SK-N-SH (cell line): ENCODE results near the gene EFCAB11. TPM values are rescaled to one million over a fixed set of nuclear protein-coding genes. Genes with fewer than 3 reads are reported as not detected.

ENCODE experiments used
- CTCF ChIA-PET: fragments of 300-600, 350-600 bp; formaldehyde crosslinking; extraction: SDS; loops from one replicate; lab custom pipeline; 2021; lab: Yijun Ruan, JAX
- POLR2A ChIA-PET: fragments of 350-600 bp; sonication (Branson Sonifier 250); formaldehyde crosslinking; extraction: SDS; loops from one replicate; lab custom pipeline; 2020; ENCODE audit warnings: antibody characterized with exemption, inconsistent platforms; lab: Yijun Ruan, JAX
- DNase-seq: peaks from one replicate; pipeline ENCODE4 v3.0.0; 2012
- H2AFZ ChIP-seq: fragments of 200-600 bp; sonication (generic); 2 replicates; pipeline ENCODE4 v1.8.1; 2016; ENCODE audit warnings: antibody characterized with exemption, mild to moderate bottlenecking, low read depth
- H3F3A ChIP-seq: fragments of 200-600 bp; sonication (generic); replicated peaks from 2 replicates; pipeline ENCODE3; 2016; ENCODE audit warnings: antibody characterized with exemption, mild to moderate bottlenecking; ENCODE audit not compliant: insufficient read depth
- H3K27ac ChIP-seq, 2 experiments: fragments of 200-500 bp in 1 of 2; fragments of 200-600 bp in 1 of 2; sonication (Bioruptor generic) in 1 of 2; sonication (generic), shearing (Covaris generic) in 1 of 2; 2 replicates each; pipeline versions ENCODE4 v1.5.1 to v1.6.1; 2014 to 2016; ENCODE audit warnings: low read depth in 2 of 2, inconsistent platforms in 1 of 2, low read length in 1 of 2, mild to moderate bottlenecking in 1 of 2, mixed read lengths in 1 of 2
- H3K27me3 ChIP-seq: fragments of 200-600 bp; sonication (generic), shearing (Covaris generic); 2 replicates; pipeline ENCODE4 v1.6.1; 2016; ENCODE audit warnings: mixed run types; ENCODE audit not compliant: insufficient read depth
- H3K36me3 ChIP-seq, 2 experiments: fragments of 200-500 bp in 1 of 2; fragments of 200-600 bp in 1 of 2; sonication (Bioruptor generic) in 1 of 2; sonication (generic) in 1 of 2; replicated peaks in 1 of 2; 2 replicates each; pipeline versions ENCODE3 to v1.5.1; 2014 to 2016; ENCODE audit warnings: low read length in 1 of 2, mild to moderate bottlenecking in 1 of 2; ENCODE audit not compliant: insufficient read depth in 2 of 2, control insufficient read depth in 1 of 2
- H3K4me1 ChIP-seq, 2 experiments: fragments of 200-500 bp in 1 of 2; fragments of 200-600 bp in 1 of 2; sonication (Bioruptor generic) in 1 of 2; sonication (generic), shearing (Covaris generic) in 1 of 2; 2 replicates each; pipeline versions ENCODE4 v1.5.1 to v1.6.1; 2014 to 2016; ENCODE audit warnings: low read depth in 1 of 2, low read length in 1 of 2, mixed run types in 1 of 2; ENCODE audit not compliant: insufficient read depth in 2 of 2, control insufficient read depth in 1 of 2
- H3K4me2 ChIP-seq: fragments of 200-600 bp; sonication (generic), shearing (Covaris generic); 2 replicates; pipeline ENCODE4 v1.6.1; 2017; ENCODE audit warnings: mixed run types
- H3K4me3 ChIP-seq, 2 experiments: fragments of 200-500 bp in 1 of 2; fragments of 200-600 bp in 1 of 2; sonication (Bioruptor generic) in 1 of 2; sonication (generic), shearing (Covaris generic) in 1 of 2; 2 replicates each; pipeline versions ENCODE4 v1.5.1 to v1.8.1; 2014 to 2016; ENCODE audit warnings: low read depth in 2 of 2, inconsistent platforms in 1 of 2, low read length in 1 of 2, mild to moderate bottlenecking in 1 of 2, mixed read lengths in 1 of 2, moderate library complexity in 1 of 2
- H3K79me2 ChIP-seq: fragments of 200-600 bp; sonication (generic); 2 replicates; pipeline ENCODE4 v1.8.1; 2017; ENCODE audit warnings: mild to moderate bottlenecking; ENCODE audit not compliant: insufficient read depth
- H3K9ac ChIP-seq: fragments of 200-600 bp; sonication (generic); 2 replicates; pipeline ENCODE4 v1.6.1; 2017; ENCODE audit warnings: mixed run types
- H3K9me2 ChIP-seq: fragments of 200-600 bp; sonication (generic); 2 replicates; pipeline ENCODE4 v1.6.1; 2017; ENCODE audit warnings: mixed run types
- H3K9me3 ChIP-seq: fragments of 200-600 bp; sonication (generic); 2 replicates; pipeline ENCODE4 v1.6.1; 2017; ENCODE audit warnings: mixed run types, mild to moderate bottlenecking, moderate library complexity
- H4K20me1 ChIP-seq: fragments of 200-600 bp; sonication (generic); 2 replicates; pipeline ENCODE4 v1.6.1; 2017; ENCODE audit warnings: mild to moderate bottlenecking, mixed run types; ENCODE audit not compliant: insufficient read depth
- CTCF ChIP-seq: fragments of 200-600 bp; sonication (generic); IDR thresholded peaks from 2 replicates; pipeline ENCODE4 v1.6.1; 2017; ENCODE audit warnings: antibody characterized with exemption, mild to moderate bottlenecking, moderate library complexity
- EP300 ChIP-seq, 2 experiments: IDR thresholded peaks; 2 replicates each; pipeline versions ENCODE4 v1.4.0 to v1.6.1; 2012; ENCODE audit warnings: borderline replicate concordance in 1 of 2, low read depth in 1 of 2, low read length in 1 of 2
- FOSL2 ChIP-seq: IDR thresholded peaks from 2 replicates; pipeline ENCODE4 v1.4.0; 2012; ENCODE audit warnings: low read depth, mild to moderate bottlenecking, moderate library complexity, borderline replicate concordance
- FOXJ3 ChIP-seq: sonication (generic); formaldehyde crosslinking; IDR thresholded peaks from 2 replicates; pipeline ENCODE4 v1.5.1; 2020; ENCODE audit warnings: mild to moderate bottlenecking, missing genetic modification reagents
- GABPA ChIP-seq: IDR thresholded peaks from 2 replicates; pipeline ENCODE4 v1.4.0; 2012; ENCODE audit warnings: low read depth, mild to moderate bottlenecking
- IRF3 ChIP-seq: fragments of 150-350 bp; IDR thresholded peaks from 2 replicates; pipeline ENCODE4 v1.6.1; 2016; ENCODE audit warnings: mild to moderate bottlenecking, low read depth, low read length
- JUND ChIP-seq: IDR thresholded peaks from 2 replicates; pipeline ENCODE4 v1.4.0; 2012
- MAX ChIP-seq: IDR thresholded peaks from 2 replicates; pipeline ENCODE4 v1.4.0; 2012; ENCODE audit warnings: low read depth
- MEF2A ChIP-seq: IDR thresholded peaks from 2 replicates; pipeline ENCODE4 v1.4.0; 2012; ENCODE audit warnings: low read depth, borderline replicate concordance
- MXI1 ChIP-seq: IDR thresholded peaks from 2 replicates; pipeline ENCODE4 v1.6.1; 2012; ENCODE audit warnings: mild to moderate bottlenecking, low read depth, low read length, improper control_type of control experiment
- NRF1 ChIP-seq: IDR thresholded peaks from 2 replicates; pipeline ENCODE4 v1.6.1; 2012; ENCODE audit warnings: low read depth, mild to moderate bottlenecking, low read length
- REST ChIP-seq: IDR thresholded peaks from 2 replicates; pipeline ENCODE4 v1.6.1; 2012; ENCODE audit warnings: mild to moderate bottlenecking, low read depth, low read length, moderate library complexity
- RFX5 ChIP-seq: IDR thresholded peaks from 2 replicates; pipeline ENCODE4 v1.6.1; 2012; ENCODE audit warnings: mild to moderate bottlenecking, improper control_type of control experiment, low read length
- RXRA ChIP-seq: IDR thresholded peaks from 2 replicates; pipeline ENCODE4 v1.4.0; 2012; ENCODE audit warnings: low read depth, mild to moderate bottlenecking, borderline replicate concordance
- SMC3 ChIP-seq: IDR thresholded peaks from 2 replicates; pipeline ENCODE4 v1.6.1; 2012; ENCODE audit warnings: low read depth, low read length, improper control_type of control experiment
- TAF1 ChIP-seq: IDR thresholded peaks from 2 replicates; pipeline ENCODE4 v1.6.1; 2012; ENCODE audit warnings: low read depth, mild to moderate bottlenecking, low read length, moderate library complexity, borderline replicate concordance
- TCF12 ChIP-seq: IDR thresholded peaks from 2 replicates; pipeline ENCODE4 v1.4.0; 2012
- WGBS: methylation state at CpG from one replicate; pipeline ENCODE4 v1.1.6; 2017; ENCODE audit warnings: low lambda C conversion rate; 5-methylcytosine and 5-hydroxymethylcytosine counted together
- polyA plus RNA-seq, 3 experiments: library from polyadenylated mRNA; depleted of rRNA; stranded (reverse); fragments of >200 nt; gene quantifications; 2 replicates each; pipeline ENCODE4 v1.2.3, GENCODE V29; 2012

EFCAB11 gene
- polyA plus RNA-seq, 1 of the 3 experiments (the other 2 are of a cell fraction), result 3.9 TPM

GRCh38 chr14:89855961-89856656 lies 98.4 kb downstream of the EFCAB11 start (continued):
- no peak for TF ChIP-seq GABPA
- peak; percentile 71 for TF ChIP-seq TCF12
- TF ChIP-seq IRF3, result no peak
- TF ChIP-seq JUND, result peak; percentile 69
- TF ChIP-seq MAX, result no peak
- no peak for TF ChIP-seq RXRA
- TF ChIP-seq CTCF, result no peak

- Histone ChIP-seq H3K4me3 (no peak overlapping the region), H3K79me2 (no peaks in the 10 kb centered on the region), H3K9me3 (no peaks in the 10 kb centered on the region), H4K20me1 (no peaks in the 10 kb centered on the region), H3K9me2 (no peaks in the 10 kb centered on the region), H3K9ac (no peak overlapping the region), H3K4me2 (no peak overlapping the region), H3K27me3 (no peaks in the 10 kb centered on the region), H3F3A (peaks cover 17% of the 10 kb centered on the region), H3K4me1 (peaks cover 0 to 16% of the 10 kb centered on the region in 2 experiments), H3K27ac (no peak overlapping the region), H3K36me3 (no peaks in the 10 kb centered on the region), H2AFZ (no peak overlapping the region)
- TF ChIP-seq FOXJ3 (CRISPR knock-in tag) (no peak), MEF2A (no peak), EP300 (IDR thresholded peaks at IDR 0.05; ENCODE audit: borderline replicate concordance in 1 of 2, low read depth in 1 of 2, low read length in 1 of 2) (no peak), SMC3 (no peak), JUND (no peak), RFX5 (no peak), TAF1 (no peak), REST (no peak), MXI1 (no peak), FOSL2 (no peak), NRF1 (no peak)
- WGBS, result 80% methylated on average over 8 of the region's 8 CpGs
- POLR2A ChIA-PET, result no interaction called here
- CTCF ChIA-PET, result interaction anchor here (0.6 to 1.2 kb wide), 4 partner anchors 9 to 822 kb away, joined by 3 read pairs; no protein-coding TSS in a partner anchor
- DNase-seq, result no peak
Observed at GRCh38 chr14:89853936-89854693, 100.4 kb downstream of the EFCAB11 start.
